ENCODE data around the gene DCUN1D2.

DCUN1D2 gene

GRCh38 chr13:113420833-113421600 is 69.5 kb downstream of the DCUN1D2 start:
- no peak for DNase-seq

- no peak for DNase-seq
These were observed 70.3 kb downstream of the DCUN1D2 start for GRCh38 chr13:113420232-113420631.

- no peak for DNase-seq
These were observed 70.8 kb downstream of the DCUN1D2 start for GRCh38 chr13:113419531-113420193.

GRCh38 chr13:113418722-113419049 is 71.8 kb downstream of the DCUN1D2 start:
- no peak for DNase-seq

- no peak for DNase-seq
These were observed 72.4 kb downstream of the DCUN1D2 start for GRCh38 chr13:113417836-113418721.

- no peak for DNase-seq
These were observed 73.3 kb downstream of the DCUN1D2 start for GRCh38 chr13:113417008-113417751.

GRCh38 chr13:113415825-113416224 is 74.7 kb downstream of the DCUN1D2 start:
- no peak for DNase-seq

GRCh38 chr13:113415032-113415431 is 75.5 kb downstream of the DCUN1D2 start:
- DNase-seq = no peak

- no peak for DNase-seq
These were observed 76.2 kb downstream of the DCUN1D2 start for GRCh38 chr13:113414335-113414734.

GRCh38 chr13:113413898-113414282 is 76.6 kb downstream of the DCUN1D2 start:
- DNase-seq = no peak

- DNase-seq = no peak
These were observed 77.2 kb downstream of the DCUN1D2 start for GRCh38 chr13:113413178-113413897.

GRCh38 chr13:113412440-113412839 is 78.1 kb downstream of the DCUN1D2 start:
- no peak for DNase-seq

- DNase-seq = no peak
These were observed 79.1 kb downstream of the DCUN1D2 start for GRCh38 chr13:113411216-113412023.

GRCh38 chr13:113410472-113411201 is 79.9 kb downstream of the DCUN1D2 start:
- no peak for DNase-seq

- no peak for DNase-seq
These were observed 81.9 kb downstream of the DCUN1D2 start for GRCh38 chr13:113408562-113408961.

GRCh38 chr13:113407531-113408393 is 82.7 kb downstream of the DCUN1D2 start:
- no peak for DNase-seq

GRCh38 chr13:113407103-113407530 is 83.4 kb downstream of the DCUN1D2 start:
- no peak for DNase-seq

GRCh38 chr13:113406321-113407102 is 84.0 kb downstream of the DCUN1D2 start:
- no peak for DNase-seq

Measured in stimulated activated naive CD4-positive, alpha-beta T cell (primary cell).